22Rv1 (cell line): ENCODE data around the gene LOXL1.

Experiments used
- H3K27ac ChIP-seq: fragments of 450-650 bp; 2 replicates; pipeline ENCODE4 v1.5.1; 2017
- ZFX ChIP-seq: fragments of 450-650 bp; IDR thresholded peaks from 2 replicates; pipeline ENCODE4 v1.6.1; 2017; ENCODE audit warnings: antibody characterized with exemption, borderline replicate concordance
- TF ChIP-seq, protein P1 (sequence below): fragments of 450-650 bp; IDR thresholded peaks from 2 replicates; pipeline ENCODE4 v1.5.1; 2017; ENCODE audit warnings: mild to moderate bottlenecking

The LOXL1 gene

DNA sequence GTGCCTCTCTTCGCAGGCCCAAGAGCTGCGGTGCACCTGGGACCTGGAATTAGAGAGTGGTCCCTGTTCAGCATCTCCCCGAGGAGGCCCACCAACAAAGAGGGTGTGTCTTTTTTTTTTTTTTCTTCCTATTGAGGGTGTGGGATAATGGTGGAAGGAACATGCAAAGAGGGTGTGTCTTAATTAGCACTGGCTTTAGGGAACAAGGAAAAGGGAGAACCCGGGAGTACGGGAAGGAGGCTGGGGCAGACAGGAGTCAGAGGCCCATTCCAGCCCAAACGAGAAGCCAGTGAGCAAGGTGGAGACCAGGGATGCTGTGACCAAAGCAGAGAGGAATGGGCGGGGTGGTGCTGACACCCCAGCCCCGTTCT, 429 bp upstream of the LOXL1 start:
- TF ChIP-seq, protein P1, sequence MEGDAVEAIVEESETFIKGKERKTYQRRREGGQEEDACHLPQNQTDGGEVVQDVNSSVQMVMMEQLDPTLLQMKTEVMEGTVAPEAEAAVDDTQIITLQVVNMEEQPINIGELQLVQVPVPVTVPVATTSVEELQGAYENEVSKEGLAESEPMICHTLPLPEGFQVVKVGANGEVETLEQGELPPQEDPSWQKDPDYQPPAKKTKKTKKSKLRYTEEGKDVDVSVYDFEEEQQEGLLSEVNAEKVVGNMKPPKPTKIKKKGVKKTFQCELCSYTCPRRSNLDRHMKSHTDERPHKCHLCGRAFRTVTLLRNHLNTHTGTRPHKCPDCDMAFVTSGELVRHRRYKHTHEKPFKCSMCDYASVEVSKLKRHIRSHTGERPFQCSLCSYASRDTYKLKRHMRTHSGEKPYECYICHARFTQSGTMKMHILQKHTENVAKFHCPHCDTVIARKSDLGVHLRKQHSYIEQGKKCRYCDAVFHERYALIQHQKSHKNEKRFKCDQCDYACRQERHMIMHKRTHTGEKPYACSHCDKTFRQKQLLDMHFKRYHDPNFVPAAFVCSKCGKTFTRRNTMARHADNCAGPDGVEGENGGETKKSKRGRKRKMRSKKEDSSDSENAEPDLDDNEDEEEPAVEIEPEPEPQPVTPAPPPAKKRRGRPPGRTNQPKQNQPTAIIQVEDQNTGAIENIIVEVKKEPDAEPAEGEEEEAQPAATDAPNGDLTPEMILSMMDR, result no peak
- TF ChIP-seq ZFX, result no peak
- H3K27ac ChIP-seq, result no peak overlapping the region

DNA sequence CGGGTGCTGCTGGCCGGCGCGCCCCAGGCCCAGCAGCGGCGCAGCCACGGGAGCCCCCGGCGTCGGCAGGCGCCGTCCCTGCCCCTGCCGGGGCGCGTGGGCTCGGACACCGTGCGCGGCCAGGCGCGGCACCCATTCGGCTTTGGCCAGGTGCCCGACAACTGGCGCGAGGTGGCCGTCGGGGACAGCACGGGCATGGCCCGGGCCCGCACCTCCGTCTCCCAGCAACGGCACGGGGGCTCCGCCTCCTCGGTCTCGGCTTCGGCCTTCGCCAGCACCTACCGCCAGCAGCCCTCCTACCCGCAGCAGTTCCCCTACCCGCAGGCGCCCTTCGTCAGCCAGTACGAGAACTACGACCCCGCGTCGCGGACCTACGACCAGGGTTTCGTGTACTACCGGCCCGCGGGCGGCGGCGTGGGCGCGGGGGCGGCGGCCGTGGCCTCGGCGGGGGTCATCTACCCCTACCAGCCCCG, 777 bp downstream of the LOXL1 start:
- no peak for TF ChIP-seq ZFX
- TF ChIP-seq, protein P1, result no peak
- H3K27ac ChIP-seq, result peak overlapping the region; percentile 65

DNA sequence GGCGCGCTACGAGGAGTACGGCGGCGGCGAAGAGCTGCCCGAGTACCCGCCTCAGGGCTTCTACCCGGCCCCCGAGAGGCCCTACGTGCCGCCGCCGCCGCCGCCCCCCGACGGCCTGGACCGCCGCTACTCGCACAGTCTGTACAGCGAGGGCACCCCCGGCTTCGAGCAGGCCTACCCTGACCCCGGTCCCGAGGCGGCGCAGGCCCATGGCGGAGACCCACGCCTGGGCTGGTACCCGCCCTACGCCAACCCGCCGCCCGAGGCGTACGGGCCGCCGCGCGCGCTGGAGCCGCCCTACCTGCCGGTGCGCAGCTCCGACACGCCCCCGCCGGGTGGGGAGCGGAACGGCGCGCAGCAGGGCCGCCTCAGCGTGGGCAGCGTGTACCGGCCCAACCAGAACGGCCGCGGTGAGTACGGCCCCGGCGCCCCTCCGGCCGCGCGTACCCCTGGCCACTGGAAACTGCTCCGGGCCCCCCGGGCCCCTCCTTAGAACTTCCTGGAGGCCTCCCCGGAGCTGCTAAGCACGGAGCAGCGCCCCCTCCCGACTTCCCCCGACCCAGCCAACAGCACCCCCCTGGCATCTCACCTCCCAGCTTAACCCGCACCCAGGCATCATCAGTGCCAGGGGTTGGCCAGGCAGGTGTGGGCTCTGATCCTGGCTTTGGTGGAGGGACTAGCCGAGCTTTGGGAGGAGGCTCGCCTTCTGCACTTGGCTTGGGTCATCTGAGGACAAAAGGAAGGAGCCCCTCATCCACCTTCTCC, 1.4 kb downstream of the LOXL1 start:
- H3K27ac ChIP-seq, result peak overlapping the region; percentile 65

DNA sequence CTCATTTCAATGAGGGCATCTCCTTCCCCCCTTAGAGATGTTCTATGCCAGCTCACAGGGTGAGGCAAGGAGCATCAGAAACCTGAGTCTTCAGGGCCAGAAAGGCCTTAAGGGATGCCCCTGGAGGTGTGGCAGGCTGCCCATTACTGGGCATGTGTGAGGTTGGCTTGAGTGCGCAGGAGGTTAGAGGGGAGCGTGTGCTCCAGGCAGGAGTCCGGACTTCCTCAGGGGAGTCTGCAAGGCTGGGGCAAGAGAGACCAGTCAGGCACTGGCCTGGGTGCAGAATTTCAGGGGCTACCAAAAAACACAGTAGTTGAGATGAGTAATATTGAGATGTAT, 1.9 kb downstream of the LOXL1 start:
- TF ChIP-seq, protein P1, result no peak
- TF ChIP-seq ZFX, result no peak
- H3K27ac ChIP-seq, result peak overlapping the region; percentile 65

More for the DNA sequence above, 1.4 kb downstream of the LOXL1 start:
- TF ChIP-seq, protein P1, result peak; percentile 78
- TF ChIP-seq ZFX, result no peak

DNA sequence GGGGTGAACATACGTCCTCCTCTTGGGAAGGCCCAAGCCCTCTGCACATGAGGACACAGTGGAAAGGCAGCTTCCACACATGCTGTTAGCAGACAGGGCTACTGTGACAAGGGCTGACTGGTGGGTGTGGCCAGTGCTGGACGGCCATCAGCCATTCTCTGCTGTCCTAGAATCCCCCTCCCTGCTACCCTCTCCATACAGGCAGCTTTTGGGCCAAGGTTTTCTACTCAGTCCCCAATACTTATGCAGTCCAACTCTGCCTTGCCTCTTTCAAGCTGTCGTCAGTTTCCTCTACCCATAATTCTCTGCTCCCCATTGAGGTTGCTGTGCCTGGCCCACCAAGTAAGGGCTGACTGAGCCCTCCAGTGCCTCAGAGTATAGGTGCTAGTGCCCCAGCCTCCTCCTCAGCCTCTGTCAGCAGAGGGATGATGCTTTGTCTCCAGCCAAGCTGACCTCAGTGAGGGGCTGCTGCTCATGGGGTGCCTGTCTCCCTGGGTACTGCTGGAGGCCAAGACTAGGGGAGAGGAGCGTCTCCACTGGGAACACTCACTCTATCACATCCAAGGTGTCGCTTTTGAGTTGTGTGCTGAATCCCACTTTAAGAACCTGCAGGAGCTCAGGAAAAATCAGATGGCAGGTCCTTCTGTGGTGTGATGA, 2.8 kb downstream of the LOXL1 start:
- no peak overlapping the region for H3K27ac ChIP-seq
- TF ChIP-seq, protein P1, result no peak
- TF ChIP-seq ZFX, result no peak

DNA sequence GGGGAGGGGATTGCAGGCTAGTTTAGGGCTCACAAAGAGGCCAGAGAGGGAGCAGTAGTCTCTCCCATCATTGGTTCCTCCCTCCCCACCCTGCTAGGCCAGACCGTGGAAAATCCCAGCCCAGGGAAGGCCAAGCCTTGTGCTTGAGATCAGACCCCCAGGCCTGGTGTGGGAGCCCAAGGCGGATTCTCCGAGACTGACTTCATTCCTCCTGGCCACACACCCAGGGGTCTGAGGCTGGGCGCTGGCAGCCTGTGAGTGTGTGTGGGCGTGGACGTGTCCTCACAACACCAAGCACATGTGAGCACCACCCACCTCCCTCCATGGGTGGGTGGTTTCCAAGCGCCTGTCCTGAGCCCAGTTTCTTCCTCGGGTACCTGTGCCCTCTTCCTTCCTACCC, 4.1 kb downstream of the LOXL1 start:
- TF ChIP-seq, protein P1, result no peak
- no peak for TF ChIP-seq ZFX
- no peak overlapping the region for H3K27ac ChIP-seq

DNA sequence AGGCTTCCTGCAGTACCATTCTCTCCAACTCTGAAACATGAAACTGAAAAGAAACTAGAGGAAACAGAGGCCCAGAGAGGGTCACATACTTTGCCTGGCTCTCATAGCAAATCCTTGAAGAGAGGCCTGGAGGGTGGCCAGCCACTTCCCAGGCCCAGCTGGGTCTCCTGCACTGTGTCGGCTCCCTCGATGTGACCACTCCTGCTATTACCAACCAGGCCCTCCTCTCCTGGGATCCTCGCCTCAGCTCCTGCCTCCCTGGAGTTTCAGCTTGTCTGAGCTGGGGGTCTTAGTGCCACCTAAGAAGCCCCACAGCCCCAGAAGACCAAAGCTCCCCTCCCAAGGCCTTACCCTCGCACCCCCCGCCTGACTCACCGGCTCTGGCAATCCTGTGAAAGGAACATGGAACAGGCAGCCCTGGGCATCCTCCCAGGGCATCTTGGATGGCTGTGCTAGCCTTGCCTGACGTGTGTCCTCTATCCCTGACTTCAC, 4.6 kb downstream of the LOXL1 start:
- TF ChIP-seq ZFX, result no peak
- TF ChIP-seq, protein P1, result no peak
- H3K27ac ChIP-seq, result no peak overlapping the region
